H9 (cell line): ENCODE data around the gene ZNF275. TPM values are rescaled to one million over a fixed set of nuclear protein-coding genes. Genes with fewer than 3 reads are reported as not detected.

ENCODE experiments used
- DNase-seq: peaks from one replicate; pipeline ENCODE4 v3.0.0-alpha.2; 2017
- H2AFZ ChIP-seq: one replicate; pipeline ENCODE4 v1.6.1; 2013; ENCODE audit warnings: mild to moderate bottlenecking, low read length, control low read depth, moderate library complexity
- H2AK5ac ChIP-seq: 2 replicates; pipeline ENCODE4 v1.6.1; 2013; ENCODE audit warnings: low read length, control low read depth, mixed read lengths; ENCODE audit not compliant: insufficient read length
- H2BK120ac ChIP-seq: one replicate; pipeline ENCODE4 v1.6.1; 2013; ENCODE audit warnings: low read depth, mild to moderate bottlenecking, low read length, control low read depth, inconsistent platforms; ENCODE audit not compliant: poor library complexity, severe bottlenecking
- H2BK12ac ChIP-seq: 2 replicates; pipeline ENCODE4 v1.6.1; 2013; ENCODE audit warnings: low read length, control low read depth, mixed read lengths, low read depth; ENCODE audit not compliant: insufficient read length
- H2BK15ac ChIP-seq: 2 replicates; pipeline ENCODE4 v1.6.1; 2013; ENCODE audit warnings: low read depth, low read length, control low read depth
- H2BK20ac ChIP-seq: one replicate; pipeline ENCODE4 v1.6.1; 2013; ENCODE audit warnings: low read depth, mild to moderate bottlenecking, low read length, control low read depth, inconsistent platforms; ENCODE audit not compliant: poor library complexity, severe bottlenecking
- H2BK5ac ChIP-seq: 2 replicates; pipeline ENCODE4 v1.6.1; 2013; ENCODE audit warnings: low read length, control low read depth, mixed read lengths; ENCODE audit not compliant: insufficient read length
- H3K14ac ChIP-seq: 2 replicates; pipeline ENCODE4 v1.6.1; 2013; ENCODE audit warnings: low read length, control low read depth; ENCODE audit not compliant: insufficient read depth
- H3K18ac ChIP-seq: 2 replicates; pipeline ENCODE4 v1.6.1; 2013; ENCODE audit warnings: low read depth, mild to moderate bottlenecking, mixed read lengths, low read length, control low read depth; ENCODE audit not compliant: insufficient read length
- H3K23ac ChIP-seq: 2 replicates; pipeline ENCODE4 v1.6.1; 2013; ENCODE audit warnings: low read length, control low read depth, mixed read lengths, low read depth; ENCODE audit not compliant: insufficient read length
- H3K23me2 ChIP-seq: 2 replicates; pipeline ENCODE4 v1.6.1; 2013; ENCODE audit warnings: low read depth, mild to moderate bottlenecking, mixed read lengths, low read length, control low read depth; ENCODE audit not compliant: insufficient read length, poor library complexity, severe bottlenecking
- H3K27ac ChIP-seq: 2 replicates; pipeline ENCODE4 v1.5.1; 2013; ENCODE audit warnings: low read length, control low read depth, mixed read lengths, low read depth; ENCODE audit not compliant: insufficient read length
- H3K27me3 ChIP-seq: 2 replicates; pipeline ENCODE4 v1.6.1; 2013; ENCODE audit warnings: low read length, control low read depth, inconsistent platforms; ENCODE audit not compliant: insufficient read depth
- H3K4ac ChIP-seq: 2 replicates; pipeline ENCODE4 v1.6.1; 2013; ENCODE audit warnings: low read depth, mild to moderate bottlenecking, control low read depth, inconsistent platforms, low read length, moderate library complexity
- H3K4me1 ChIP-seq: 2 replicates; pipeline ENCODE4 v1.6.1; 2013; ENCODE audit warnings: low read length, control low read depth, inconsistent platforms; ENCODE audit not compliant: insufficient read depth
- H3K4me2 ChIP-seq: 2 replicates; pipeline ENCODE4 v1.6.1; 2013; ENCODE audit warnings: low read length, control low read depth, mixed read lengths; ENCODE audit not compliant: insufficient read length, insufficient read depth
- H3K56ac ChIP-seq: 2 replicates; pipeline ENCODE4 v1.6.1; 2013; ENCODE audit warnings: low read depth, mild to moderate bottlenecking, mixed read lengths, low read length, control low read depth; ENCODE audit not compliant: insufficient read length
- H3K79me1 ChIP-seq: 2 replicates; pipeline ENCODE4 v1.6.1; 2013; ENCODE audit warnings: low read depth, mild to moderate bottlenecking, moderate library complexity, low read length, control low read depth, inconsistent platforms; ENCODE audit not compliant: insufficient read depth, poor library complexity, severe bottlenecking
- H3K79me2 ChIP-seq: 2 replicates; pipeline ENCODE4 v1.6.1; 2013; ENCODE audit warnings: low read length, control low read depth, inconsistent platforms; ENCODE audit not compliant: insufficient read depth
- H3K9ac ChIP-seq: 2 replicates; pipeline ENCODE4 v1.6.1; 2013; ENCODE audit warnings: low read length, control low read depth, mixed read lengths; ENCODE audit not compliant: insufficient read length; ENCODE audit errors: extremely low read depth
- H3K9me3 ChIP-seq: one replicate; pipeline ENCODE4 v1.6.1; 2013; ENCODE audit warnings: low read depth, low read length, inconsistent platforms; ENCODE audit not compliant: control insufficient read depth
- H3T11ph ChIP-seq: one replicate; pipeline ENCODE4 v1.6.1; 2013; ENCODE audit warnings: mild to moderate bottlenecking, low read length, control low read depth, inconsistent platforms
- H4K20me1 ChIP-seq: one replicate; pipeline ENCODE4 v1.6.1; 2013; ENCODE audit not compliant: control insufficient read depth, insufficient read length, insufficient read depth
- H4K5ac ChIP-seq: 2 replicates; pipeline ENCODE4 v1.6.1; 2013; ENCODE audit warnings: low read depth, mild to moderate bottlenecking, mixed read lengths, low read length, control low read depth; ENCODE audit not compliant: insufficient read length
- H4K8ac ChIP-seq: replicated peaks from 2 replicates; pipeline ENCODE4 v1.6.1; 2013; ENCODE audit warnings: low read length, control low read depth, mixed read lengths, low read depth; ENCODE audit not compliant: insufficient read length
- H4K91ac ChIP-seq: 2 replicates; pipeline ENCODE4 v1.6.1; 2013; ENCODE audit warnings: low read depth, mild to moderate bottlenecking, moderate library complexity, mixed read lengths, low read length, control low read depth; ENCODE audit not compliant: insufficient read length
- H3K27ac Mint-ChIP-seq, 3 experiments: 2 replicates in 2 of 3; 3 replicates in 1 of 3; pipeline ENCODE4 v1.8.0; 2020 to 2021; ENCODE audit warnings: mixed read lengths in 3 of 3, mild to moderate bottlenecking in 1 of 3, moderate library complexity in 1 of 3
- H3K27me3 Mint-ChIP-seq: 2 replicates; pipeline ENCODE4 v1.8.0; 2021; ENCODE audit warnings: low read depth, mild to moderate bottlenecking, moderate library complexity, mixed read lengths
- H3K36me3 Mint-ChIP-seq, 3 experiments: 2 replicates in 2 of 3; 3 replicates in 1 of 3; pipeline ENCODE4 v1.8.0; 2020 to 2021; ENCODE audit warnings: low read depth in 3 of 3, mixed read lengths in 3 of 3; ENCODE audit not compliant: insufficient read depth in 1 of 3
- H3K4me1 Mint-ChIP-seq, 2 experiments: 2 replicates each; pipeline ENCODE4 v1.8.0; 2020; ENCODE audit warnings: mixed read lengths in 2 of 2
- H3K4me3 Mint-ChIP-seq, 2 experiments: 2 replicates in 1 of 2; 3 replicates in 1 of 2; pipeline ENCODE4 v1.8.0; 2020 to 2021; ENCODE audit warnings: mild to moderate bottlenecking in 2 of 2, mixed read lengths in 2 of 2, moderate library complexity in 1 of 2
- H3K9me3 Mint-ChIP-seq, 2 experiments: 2 replicates in 1 of 2; 3 replicates in 1 of 2; pipeline ENCODE4 v1.8.0; 2020; ENCODE audit warnings: mild to moderate bottlenecking in 2 of 2, mixed read lengths in 2 of 2, moderate library complexity in 1 of 2
- WGBS: extraction: QIAGEN DNeasy Blood & Tissue Kit; methylation state at CpG from one replicate; pipeline ENCODE4 v1.1.7; 2013; ENCODE audit warnings: missing lambda C conversion rate, low lambda C conversion rate, mixed read lengths; ENCODE audit not compliant: insufficient read length; ENCODE audit errors: extremely low coverage; 5-methylcytosine and 5-hydroxymethylcytosine counted together
- total RNA-seq: library from RNA; stranded (reverse); gene quantifications from 2 replicates; pipeline ENCODE4 v1.2.1, GENCODE V29; 2021
- TF ChIP-seq, protein P1 (sequence below): fragments of 200-600 bp; sonication (generic); conservative IDR thresholded peaks from 3 replicates; pipeline ENCODE4 v1.8.0; 2021; ENCODE audit warnings: antibody characterized with exemption, mild to moderate bottlenecking

The ZNF275 gene
- total RNA-seq, 1 experiment from 2014 or later, result 11.8 TPM

DNA sequence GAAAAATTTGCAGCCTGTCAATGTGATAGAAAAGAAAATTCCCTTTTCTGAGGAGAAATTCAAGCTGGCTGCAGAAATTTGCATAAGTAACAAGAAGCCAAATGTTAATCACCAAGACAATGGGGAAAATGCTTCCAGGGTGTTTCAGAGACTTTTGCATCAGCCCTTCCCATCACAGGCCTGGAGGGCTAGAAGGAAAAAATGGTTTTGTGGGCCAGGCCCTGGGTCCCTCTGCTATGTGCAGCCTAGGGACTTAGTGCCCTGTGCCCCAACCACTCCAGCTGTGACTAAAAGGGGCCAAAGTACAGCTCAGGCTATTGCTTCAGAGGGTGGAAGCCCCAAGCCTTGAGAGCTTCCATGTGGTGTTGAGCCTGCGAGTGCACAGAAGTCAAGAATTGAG lies 23.9 kb downstream of the ZNF275 start:
- H3K4me1 ChIP-seq, result no peaks in the 10 kb centered on the region
- H3K27me3 Mint-ChIP-seq, result peaks cover 5% of the 10 kb centered on the region
- no peak overlapping the region for H2BK15ac ChIP-seq
- H2BK5ac ChIP-seq, result no peak overlapping the region
- TF ChIP-seq, protein P1, sequence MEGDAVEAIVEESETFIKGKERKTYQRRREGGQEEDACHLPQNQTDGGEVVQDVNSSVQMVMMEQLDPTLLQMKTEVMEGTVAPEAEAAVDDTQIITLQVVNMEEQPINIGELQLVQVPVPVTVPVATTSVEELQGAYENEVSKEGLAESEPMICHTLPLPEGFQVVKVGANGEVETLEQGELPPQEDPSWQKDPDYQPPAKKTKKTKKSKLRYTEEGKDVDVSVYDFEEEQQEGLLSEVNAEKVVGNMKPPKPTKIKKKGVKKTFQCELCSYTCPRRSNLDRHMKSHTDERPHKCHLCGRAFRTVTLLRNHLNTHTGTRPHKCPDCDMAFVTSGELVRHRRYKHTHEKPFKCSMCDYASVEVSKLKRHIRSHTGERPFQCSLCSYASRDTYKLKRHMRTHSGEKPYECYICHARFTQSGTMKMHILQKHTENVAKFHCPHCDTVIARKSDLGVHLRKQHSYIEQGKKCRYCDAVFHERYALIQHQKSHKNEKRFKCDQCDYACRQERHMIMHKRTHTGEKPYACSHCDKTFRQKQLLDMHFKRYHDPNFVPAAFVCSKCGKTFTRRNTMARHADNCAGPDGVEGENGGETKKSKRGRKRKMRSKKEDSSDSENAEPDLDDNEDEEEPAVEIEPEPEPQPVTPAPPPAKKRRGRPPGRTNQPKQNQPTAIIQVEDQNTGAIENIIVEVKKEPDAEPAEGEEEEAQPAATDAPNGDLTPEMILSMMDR, result no peak
- H2BK120ac ChIP-seq, result no peak overlapping the region
- H3K23ac ChIP-seq, result no peak overlapping the region
- H2BK20ac ChIP-seq, result no peak overlapping the region
- no peak overlapping the region for H3K14ac ChIP-seq
- no peaks in the 10 kb centered on the region for H3K4me1 Mint-ChIP-seq
- H3T11ph ChIP-seq, result no peak overlapping the region
- H3K4me3 Mint-ChIP-seq, result no peak overlapping the region
- no peak overlapping the region for H4K91ac ChIP-seq
- no peaks in the 10 kb centered on the region for H3K27me3 ChIP-seq
- H3K27ac Mint-ChIP-seq, result no peak overlapping the region
- no peaks in the 10 kb centered on the region for H3K79me1 ChIP-seq
- H3K56ac ChIP-seq, result no peak overlapping the region
- DNase-seq, result no peak
- no peak overlapping the region for H2BK12ac ChIP-seq
- no peak overlapping the region for H3K4me2 ChIP-seq
- H3K36me3 Mint-ChIP-seq, result peaks cover 11 to 26% (median 16%) of the 10 kb centered on the region in 3 experiments; a peak in 6 of 7 replicates
- H3K4ac ChIP-seq, result no peak overlapping the region
- H4K5ac ChIP-seq, result no peak overlapping the region
- peaks cover 44% of the 10 kb centered on the region for H3K9me3 ChIP-seq
- WGBS, result no CpG with 5 or more reads among the region's 1 CpG
- no peaks in the 10 kb centered on the region for H3K79me2 ChIP-seq
- no peak overlapping the region for H2AFZ ChIP-seq
- H2AK5ac ChIP-seq, result no peak overlapping the region
- no peak overlapping the region for H4K8ac ChIP-seq
- peaks cover 80 to 88% of the 10 kb centered on the region in 2 experiments for H3K9me3 Mint-ChIP-seq
- no peaks in the 10 kb centered on the region for H4K20me1 ChIP-seq
- H3K18ac ChIP-seq, result no peak overlapping the region
- no peak overlapping the region for H3K27ac ChIP-seq
- no peaks in the 10 kb centered on the region for H3K23me2 ChIP-seq
- no peak overlapping the region for H3K9ac ChIP-seq
